ENCODE results near the gene GPHN.
"Not testable (repeated sequence)": the region's sequence is repeated elsewhere in the genome, so short reads cannot be mapped to it uniquely, and the experiment has no call there.

Gene GPHN

GRCh38 chr14:66662374-66662773, 154.4 kb downstream of the GPHN start:
- peak; percentile 38 for DNase-seq (ENCODE audit: low read depth)

DNA sequence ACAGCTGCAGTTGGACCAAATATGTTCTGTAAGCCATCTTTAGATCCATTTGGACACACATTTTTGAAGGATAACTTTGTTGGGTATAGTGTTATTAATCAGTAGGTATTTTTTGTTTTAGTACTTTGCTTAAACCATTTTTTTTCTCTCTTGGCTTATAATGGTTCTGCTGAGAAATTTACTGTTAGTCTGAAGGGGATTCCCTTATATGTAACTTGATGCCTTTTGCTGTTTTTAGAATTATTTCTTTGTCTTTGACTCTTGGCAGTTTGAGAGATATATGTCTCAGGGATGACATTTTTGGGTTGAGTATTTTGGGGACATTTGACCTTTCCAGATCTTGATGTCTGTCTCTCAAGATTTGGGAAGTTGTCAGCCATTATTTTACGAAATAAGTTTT, 169.8 kb downstream of the GPHN start:
- DNase-seq (ENCODE audit: low read depth), result no peak

DNA sequence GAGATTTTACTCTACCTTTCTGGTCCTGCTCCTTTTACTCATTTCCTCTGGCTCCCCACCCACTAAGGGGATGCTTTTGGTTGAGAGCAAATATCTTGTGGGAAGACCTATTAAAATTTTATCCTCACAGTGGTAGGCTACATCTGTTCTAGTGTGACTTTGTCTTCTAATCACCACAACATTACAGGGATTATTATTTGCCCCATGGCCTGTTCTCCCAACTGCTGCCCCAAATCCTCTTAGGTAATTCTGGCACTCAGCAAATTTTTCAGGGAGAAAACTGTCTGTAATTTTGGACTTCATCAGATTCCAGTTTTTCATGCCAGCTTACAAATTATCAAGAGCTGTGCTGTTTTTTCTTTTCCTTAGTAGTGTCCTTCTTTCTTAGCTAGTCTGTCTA, 172.3 kb downstream of the GPHN start:
- no peak for DNase-seq (ENCODE audit: low read depth)

DNA sequence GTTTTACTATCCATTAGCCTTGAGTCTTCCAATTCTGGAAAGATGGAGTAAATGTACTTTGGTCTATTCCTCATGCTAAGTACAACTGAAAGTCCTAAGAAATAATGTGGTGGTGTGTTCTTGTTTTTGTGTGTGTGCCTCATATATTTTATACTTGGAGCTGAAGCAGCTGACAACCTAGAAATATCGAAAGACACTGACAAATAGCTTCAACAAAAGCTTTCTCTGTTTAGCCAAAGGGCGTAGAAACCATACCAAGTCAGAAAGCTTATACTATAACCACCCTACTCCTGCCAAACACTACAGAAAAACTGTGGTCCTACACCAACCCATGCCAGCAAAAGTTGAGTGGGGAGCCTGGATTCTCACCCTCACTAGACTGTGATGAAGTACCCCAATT, 188.4 kb downstream of the GPHN start:
- no peak for DNase-seq (ENCODE audit: low read depth)

GRCh38 chr14:66698503-66698902, 190.6 kb downstream of the GPHN start:
- no peak for DNase-seq (ENCODE audit: low read depth)

GRCh38 chr14:66701813-66702212, 193.9 kb downstream of the GPHN start:
- DNase-seq (ENCODE audit: low read depth), result no peak

- DNase-seq (ENCODE audit: low read depth), result peak; percentile 5
Observed at GRCh38 chr14:66708267-66708666, 200.3 kb downstream of the GPHN start.

- peak; percentile 46 for DNase-seq (ENCODE audit: low read depth)
Observed at GRCh38 chr14:66709291-66709690, 201.3 kb downstream of the GPHN start.

DNA sequence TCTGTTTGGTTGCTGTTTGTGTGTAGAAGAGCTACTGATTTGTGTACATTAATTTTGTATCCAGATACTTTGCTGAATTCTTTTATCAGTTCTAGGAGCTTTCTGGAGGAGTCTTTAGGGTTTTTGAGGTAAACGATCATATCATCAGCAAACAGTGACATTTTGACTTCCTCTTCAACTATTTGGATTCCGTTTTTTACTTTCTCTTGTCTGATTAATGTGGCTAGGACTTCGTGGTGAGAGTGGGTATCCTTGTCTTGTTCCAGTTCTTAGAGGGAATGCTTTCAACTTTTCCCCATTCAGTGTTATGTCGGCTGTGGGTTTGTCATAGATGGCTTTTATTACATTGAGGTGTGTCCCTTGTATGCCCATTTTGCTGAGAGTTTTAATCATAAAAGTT, 206.3 kb downstream of the GPHN start:
- not testable (repeated sequence) for DNase-seq (ENCODE audit: low read depth)

- DNase-seq (ENCODE audit: low read depth), result not testable (repeated sequence)
Observed at GRCh38 chr14:66715313-66715712, 207.4 kb downstream of the GPHN start.

DNA sequence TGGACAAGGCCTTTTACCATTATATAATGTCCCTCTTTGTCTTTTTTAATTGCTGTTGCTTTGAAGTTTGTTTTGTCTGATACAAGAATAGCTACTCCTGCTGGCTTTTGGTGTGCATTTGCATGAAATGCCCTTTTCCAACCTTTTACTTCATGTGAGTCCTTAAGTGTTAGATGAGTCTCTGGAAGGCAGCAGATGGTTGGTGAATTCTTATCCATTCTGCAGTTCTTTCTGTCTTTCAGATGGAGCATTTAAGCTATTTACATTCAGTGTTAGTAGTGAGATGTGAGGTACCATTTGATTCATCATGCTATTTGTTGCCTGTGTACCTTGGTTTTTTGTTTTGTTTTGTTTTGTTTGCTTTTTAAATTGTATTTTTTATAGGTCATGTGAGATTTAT, 208.3 kb downstream of the GPHN start:
- no peak for DNase-seq (ENCODE audit: low read depth)

DNA sequence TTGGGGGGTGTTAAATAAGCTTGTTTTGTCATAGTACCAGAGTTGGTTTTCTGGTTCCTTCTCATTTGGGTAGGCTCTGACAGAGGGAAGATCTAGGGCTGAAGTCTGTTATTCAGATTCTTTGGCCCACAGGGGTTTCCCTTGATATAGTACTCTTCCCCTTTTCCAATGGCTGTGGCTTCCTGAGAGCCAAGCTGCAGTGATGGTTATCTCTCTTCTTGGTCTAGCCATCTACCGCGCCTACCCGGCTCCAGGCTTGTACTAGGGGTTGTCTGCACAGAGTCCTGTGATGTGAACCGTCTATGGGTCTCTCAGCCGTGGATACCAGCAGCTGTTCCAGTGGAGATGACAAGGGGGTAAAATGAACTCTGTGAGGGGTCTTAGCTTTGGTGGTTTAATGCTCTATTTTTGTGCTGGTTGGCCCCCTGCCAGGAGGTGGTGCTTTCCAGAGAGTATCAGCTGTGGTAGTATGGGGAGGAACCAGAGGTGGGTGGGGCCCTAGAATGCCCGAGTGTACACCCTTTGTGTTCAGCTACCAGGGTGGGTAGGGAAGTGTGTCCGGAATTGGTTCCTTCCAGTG, 209.7 kb downstream of the GPHN start:
- DNase-seq (ENCODE audit: low read depth), result no peak

DNA sequence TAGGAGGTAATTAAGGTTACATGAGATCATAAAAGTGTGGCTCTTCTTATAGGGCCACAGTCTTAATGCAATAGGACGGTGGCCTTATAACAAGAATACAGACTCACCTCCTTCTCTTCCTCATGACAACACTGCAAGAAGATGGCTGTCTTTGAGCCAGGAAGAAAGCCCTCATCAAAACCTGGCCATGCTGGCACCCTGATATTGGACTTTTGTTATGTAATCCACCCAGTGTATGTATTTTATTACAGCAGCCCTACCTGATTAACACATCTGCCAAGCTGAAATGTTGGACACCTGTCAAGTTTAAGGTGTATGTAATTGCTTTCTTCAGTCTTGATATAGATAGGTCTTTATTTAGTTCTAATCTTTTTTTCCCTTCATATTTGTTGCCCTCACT, 217.0 kb downstream of the GPHN start:
- DNase-seq (ENCODE audit: low read depth), result no peak

DNA sequence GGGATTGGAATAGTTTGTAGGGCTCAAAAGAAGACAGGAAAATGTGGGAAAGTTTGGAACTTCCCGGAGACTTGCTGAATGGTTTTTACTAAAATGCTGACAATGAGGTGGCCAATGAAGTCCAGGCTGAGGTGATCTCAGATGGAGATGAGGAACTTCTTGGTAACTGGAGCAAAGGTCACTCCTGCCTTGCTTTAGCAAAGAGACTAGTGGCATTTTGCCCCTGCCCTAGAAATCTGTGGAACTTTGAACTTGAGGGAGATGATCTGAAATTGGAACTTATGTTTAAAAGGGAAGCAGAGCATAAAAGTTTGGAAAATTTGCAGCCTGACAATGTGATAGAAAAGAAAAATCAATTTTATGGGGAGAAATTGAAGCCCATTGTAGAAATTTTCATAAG, 223.4 kb downstream of the GPHN start:
- not testable (repeated sequence) for DNase-seq (ENCODE audit: low read depth)

DNA sequence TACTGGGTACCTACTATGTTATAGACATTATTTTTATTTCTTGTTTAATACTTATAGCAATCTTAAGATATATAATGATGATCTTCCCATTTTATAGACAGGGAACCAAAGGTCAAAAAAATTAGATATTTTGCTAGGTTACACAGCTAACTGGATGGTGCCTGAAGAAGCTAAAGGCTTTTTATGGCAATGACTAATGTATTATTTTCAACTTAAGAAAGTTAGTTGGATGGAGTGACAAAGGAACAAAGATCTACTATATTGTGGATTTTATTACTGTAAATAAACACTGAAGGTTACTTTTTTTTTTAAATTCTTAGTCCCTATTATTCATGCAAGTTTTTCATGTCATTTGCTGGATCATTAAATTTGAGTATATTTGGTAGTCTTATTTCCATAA, 227.9 kb downstream of the GPHN start:
- DNase-seq (ENCODE audit: low read depth), result no peak

DNA sequence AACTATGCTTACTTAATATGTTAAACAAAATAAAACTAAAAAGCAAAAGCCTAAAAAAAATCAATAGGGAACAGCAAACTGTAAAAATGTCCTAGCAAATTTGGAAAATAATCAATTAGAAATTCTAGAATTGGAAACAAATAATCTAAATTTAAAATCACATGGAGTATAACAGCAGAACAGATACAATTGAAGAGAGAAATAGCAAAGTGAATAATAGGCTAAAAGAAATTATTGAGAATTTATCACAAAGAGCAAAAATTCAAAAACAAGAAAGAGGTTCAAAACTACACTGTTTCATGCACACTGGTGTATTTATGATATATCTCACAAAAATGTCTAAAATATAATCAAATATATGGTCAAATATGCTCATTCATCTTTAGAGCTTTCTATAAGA, 231.9 kb downstream of the GPHN start:
- DNase-seq (ENCODE audit: low read depth), result no peak

GRCh38 chr14:66745078-66745477, 237.1 kb downstream of the GPHN start:
- no peak for DNase-seq (ENCODE audit: low read depth)

GRCh38 chr14:66746316-66747006, 238.5 kb downstream of the GPHN start:
- DNase-seq (ENCODE audit: low read depth), result peak; percentile 74

GRCh38 chr14:66752109-66752508, 244.2 kb downstream of the GPHN start:
- no peak for DNase-seq (ENCODE audit: low read depth)

DNA sequence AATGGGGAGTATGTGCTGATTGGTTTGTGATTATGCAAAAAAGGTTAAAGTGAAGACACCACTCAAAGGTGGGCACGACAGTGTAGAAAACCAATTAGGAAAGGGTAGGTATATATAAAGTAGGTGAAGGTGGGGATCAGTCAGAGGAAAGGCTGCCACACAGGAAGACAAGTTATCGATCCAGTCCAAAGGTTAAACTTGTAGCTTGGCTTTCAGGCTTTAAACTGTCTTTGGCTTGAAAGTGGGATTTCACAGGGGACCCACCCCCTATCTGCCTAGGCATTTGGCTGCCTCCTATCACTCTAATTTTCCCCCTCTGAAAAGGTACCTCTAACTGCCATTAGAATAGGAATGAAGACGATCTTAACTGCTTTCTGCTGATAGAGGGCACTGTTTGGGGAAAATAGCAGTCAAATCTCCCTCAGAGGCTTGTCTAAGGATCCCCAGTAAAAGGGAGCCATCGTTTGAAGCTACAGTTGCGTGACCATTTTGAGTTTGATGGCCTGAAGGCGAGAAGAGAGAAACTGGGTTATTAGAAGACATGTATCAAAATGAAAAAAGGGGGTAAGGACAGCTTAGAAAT, 250.2 kb downstream of the GPHN start:
- DNase-seq (ENCODE audit: low read depth), result no peak

GRCh38 chr14:66772146-66772545, 264.2 kb downstream of the GPHN start:
- DNase-seq (ENCODE audit: low read depth), result no peak

DNA sequence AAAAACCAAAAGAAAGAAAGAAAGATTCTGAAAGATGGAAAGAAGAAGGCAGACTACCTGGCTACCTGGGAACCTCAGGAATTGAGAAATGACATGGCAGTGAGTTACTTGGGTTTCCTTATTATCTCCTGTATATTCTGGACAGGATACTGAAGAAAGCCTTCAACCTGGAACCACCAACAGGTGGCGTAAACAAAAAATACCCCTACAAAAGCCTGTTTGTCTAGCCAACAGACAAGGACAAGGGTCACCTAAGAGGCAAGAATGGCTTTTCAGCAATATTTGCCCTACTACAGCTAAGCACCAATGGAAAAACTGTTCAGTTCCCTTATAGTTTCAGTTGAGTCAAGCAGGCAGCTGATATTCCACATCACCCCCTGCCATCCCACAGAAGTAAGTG, 274.9 kb downstream of the GPHN start:
- DNase-seq (ENCODE audit: low read depth), result no peak

DNA sequence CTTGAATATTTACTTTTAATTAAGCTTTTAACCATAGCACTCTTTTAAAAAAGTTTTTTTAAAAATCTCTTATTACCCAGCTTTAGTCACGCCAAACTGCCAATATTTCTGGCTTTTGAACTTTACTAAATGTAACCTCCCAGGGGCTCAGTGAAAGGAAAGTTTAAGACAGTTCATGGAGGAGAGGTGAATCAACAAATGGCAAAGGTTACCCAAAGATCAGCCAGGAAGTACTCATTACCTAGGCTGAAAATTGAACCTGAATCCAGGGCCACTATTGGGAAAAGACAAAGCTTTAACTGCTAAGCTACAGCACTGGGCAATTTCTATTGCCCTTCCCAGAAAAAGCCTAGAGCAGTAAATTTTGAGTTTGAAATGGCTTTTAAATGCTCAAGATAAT, 282.2 kb downstream of the GPHN start:
- DNase-seq (ENCODE audit: low read depth), result no peak

GRCh38 chr14:66802962-66803361, 295.0 kb downstream of the GPHN start:
- DNase-seq (ENCODE audit: low read depth), result no peak
